Renal pelvis (tissue), 4 donors: ENCODE data around the gene CTDP1. TPM values are rescaled to one million over a fixed set of nuclear protein-coding genes. Genes with fewer than 3 reads are reported as not detected.

Source experiments
- DNase-seq: peaks from one replicate; pipeline ENCODE4 v3.0.0-alpha.2; 2013
- polyA plus RNA-seq, 3 donors: library from polyadenylated mRNA; unstranded; fragments of 120-200 nt; gene quantifications; one replicate each; pipeline ENCODE4 v1.2.1, GENCODE V29; 2013; ENCODE audit not compliant: insufficient read length in 3 of 3

The CTDP1 gene
- polyA plus RNA-seq, 3 donors, result 12.9 to 17.4 (median 16.0) TPM

GRCh38 chr18:79763407-79763806 is 83.8 kb downstream of the CTDP1 start:
- DNase-seq, result no peak

GRCh38 chr18:79764131-79764530 is 84.5 kb downstream of the CTDP1 start:
- DNase-seq, result no peak

- DNase-seq, result no peak
Observed at GRCh38 chr18:79765491-79766245, 86.1 kb downstream of the CTDP1 start.

- DNase-seq, result no peak
Observed at GRCh38 chr18:79766308-79766707, 86.7 kb downstream of the CTDP1 start.

GRCh38 chr18:79768745-79769144 is 89.1 kb downstream of the CTDP1 start:
- DNase-seq, result no peak

GRCh38 chr18:79769698-79770500 is 90.3 kb downstream of the CTDP1 start:
- no peak for DNase-seq

- no peak for DNase-seq
Observed at GRCh38 chr18:79770501-79770815, 90.9 kb downstream of the CTDP1 start.

- no peak for DNase-seq
Observed at GRCh38 chr18:79770826-79771225, 91.2 kb downstream of the CTDP1 start.

- no peak for DNase-seq
Observed at GRCh38 chr18:79771446-79772107, 92.0 kb downstream of the CTDP1 start.

GRCh38 chr18:79772108-79772864 is 92.7 kb downstream of the CTDP1 start:
- no peak for DNase-seq

- no peak for DNase-seq
Observed at GRCh38 chr18:79772865-79773696, 93.5 kb downstream of the CTDP1 start.

- no peak for DNase-seq
Observed at GRCh38 chr18:79774111-79774510, 94.5 kb downstream of the CTDP1 start.

- DNase-seq, result no peak
Observed at GRCh38 chr18:79775441-79776221, 96.0 kb downstream of the CTDP1 start.

- no peak for DNase-seq
Observed at GRCh38 chr18:79776674-79777073, 97.1 kb downstream of the CTDP1 start.

- DNase-seq, result no peak
Observed at GRCh38 chr18:79778291-79778791, 98.7 kb downstream of the CTDP1 start.

GRCh38 chr18:79779021-79779699 is 99.6 kb downstream of the CTDP1 start:
- no peak for DNase-seq

GRCh38 chr18:79779700-79780190 is 100.1 kb downstream of the CTDP1 start:
- DNase-seq, result no peak

GRCh38 chr18:79780547-79780946 is 100.9 kb downstream of the CTDP1 start:
- no peak for DNase-seq

GRCh38 chr18:79781331-79781941 is 101.8 kb downstream of the CTDP1 start:
- no peak for DNase-seq
